DOHH2 (cell line): ENCODE measurements around the gene SH3BGRL2.

Source experiments
- H3F3A ChIP-seq: fragments of 200-600 bp; sonication (generic), shearing (Covaris generic); 2 replicates; pipeline ENCODE4 v1.6.0; 2016; ENCODE audit warnings: antibody characterized with exemption, mild to moderate bottlenecking; ENCODE audit not compliant: control insufficient read depth, insufficient read depth
- H3K27ac ChIP-seq: fragments of 200-600 bp; sonication (generic); 2 replicates; pipeline ENCODE4 v1.5.1; 2014; ENCODE audit warnings: low read depth, mild to moderate bottlenecking, low read length, moderate library complexity
- H3K27me3 ChIP-seq: fragments of 200-600 bp; sonication (generic); 2 replicates; pipeline ENCODE4 v1.6.1; 2014; ENCODE audit warnings: mild to moderate bottlenecking, low read length, mixed read lengths; ENCODE audit not compliant: control insufficient read depth
- H3K36me3 ChIP-seq: fragments of 200-600 bp; sonication (generic); 2 replicates; pipeline ENCODE4 v1.6.1; 2014; ENCODE audit warnings: mild to moderate bottlenecking, low read length, moderate library complexity, mixed read lengths; ENCODE audit not compliant: control insufficient read depth
- H3K4me1 ChIP-seq: fragments of 200-600 bp; sonication (generic); 2 replicates; pipeline ENCODE4 v1.6.1; 2014; ENCODE audit warnings: mild to moderate bottlenecking, low read length, mixed read lengths; ENCODE audit not compliant: control insufficient read depth
- H3K4me2 ChIP-seq: fragments of 200-600 bp; sonication (generic); 2 replicates; pipeline ENCODE4 v1.6.0; 2014; ENCODE audit warnings: mild to moderate bottlenecking, low read length, moderate library complexity
- H3K4me3 ChIP-seq: fragments of 200-600 bp; sonication (generic); 2 replicates; pipeline ENCODE4 v1.5.1; 2014; ENCODE audit warnings: mild to moderate bottlenecking, low read length, mixed read lengths
- H3K79me2 ChIP-seq: fragments of 200-600 bp; sonication (generic); 2 replicates; pipeline ENCODE4 v1.6.1; 2014; ENCODE audit warnings: mild to moderate bottlenecking, low read length, mixed read lengths; ENCODE audit not compliant: control insufficient read depth
- H3K9me2 ChIP-seq: fragments of 200-600 bp; sonication (generic); replicated peaks from 2 replicates; pipeline ENCODE4 v1.6.1; 2014; ENCODE audit warnings: mild to moderate bottlenecking, low read length, mixed read lengths; ENCODE audit not compliant: control insufficient read depth
- H3K9me3 ChIP-seq: fragments of 200-600 bp; sonication (generic); 2 replicates; pipeline ENCODE4 v1.6.1; 2014; ENCODE audit warnings: antibody characterized with exemption, low read length, mixed read lengths; ENCODE audit not compliant: control insufficient read depth, insufficient read depth
- H4K20me1 ChIP-seq: fragments of 200-600 bp; sonication (generic); 2 replicates; pipeline ENCODE4 v1.6.0; 2014; ENCODE audit warnings: low read depth, mild to moderate bottlenecking, antibody characterized with exemption, low read length, moderate library complexity; ENCODE audit not compliant: control insufficient read depth, insufficient read depth
- CTCF ChIP-seq: fragments of 200-600 bp; sonication (generic); IDR thresholded peaks from one replicate; pipeline ENCODE4 v1.5.1; 2014; ENCODE audit warnings: antibody characterized with exemption, mild to moderate bottlenecking, low read depth, low read length; ENCODE audit not compliant: poor library complexity, severe bottlenecking
- EZH2phosphoT487 ChIP-seq: fragments of 200-600 bp; sonication (generic); IDR thresholded peaks from 2 replicates; pipeline ENCODE4 v1.6.1; 2017; ENCODE audit warnings: borderline replicate concordance, mild to moderate bottlenecking, antibody characterized with exemption, low read length, moderate library complexity, mixed read lengths

The SH3BGRL2 gene

GRCh38 chr6:79713701-79714322, 82.7 kb downstream of the SH3BGRL2 start:
- Histone ChIP-seq H3K79me2 (no peaks in the 10 kb centered on the region), H3K27me3 (no peaks in the 10 kb centered on the region), H4K20me1 (no peaks in the 10 kb centered on the region), H3K9me3 (no peaks in the 10 kb centered on the region), H3K27ac (no peak overlapping the region), H3K4me3 (no peak overlapping the region), H3F3A (no peaks in the 10 kb centered on the region), H3K36me3 (no peaks in the 10 kb centered on the region), H3K4me2 (no peak overlapping the region), H3K9me2 (no peaks in the 10 kb centered on the region), H3K4me1 (no peaks in the 10 kb centered on the region)
- TF ChIP-seq CTCF, result peak; percentile 40
- no peak for TF ChIP-seq EZH2phosphoT487

GRCh38 chr6:79717989-79718388, 86.9 kb downstream of the SH3BGRL2 start:
- Histone ChIP-seq H3K27me3 (no peaks in the 10 kb centered on the region), H3K9me2 (no peaks in the 10 kb centered on the region), H3K27ac (no peak overlapping the region), H3K9me3 (no peaks in the 10 kb centered on the region), H3K4me2 (no peak overlapping the region), H3K4me3 (no peak overlapping the region), H3K36me3 (no peaks in the 10 kb centered on the region), H3K4me1 (no peaks in the 10 kb centered on the region), H3F3A (no peaks in the 10 kb centered on the region), H4K20me1 (no peaks in the 10 kb centered on the region), H3K79me2 (no peaks in the 10 kb centered on the region)
- TF ChIP-seq CTCF (no peak), EZH2phosphoT487 (no peak)

- Histone ChIP-seq H3K4me3 (no peak overlapping the region), H3F3A (no peaks in the 10 kb centered on the region), H3K27me3 (no peaks in the 10 kb centered on the region), H3K36me3 (no peaks in the 10 kb centered on the region), H3K9me3 (no peaks in the 10 kb centered on the region), H3K79me2 (no peaks in the 10 kb centered on the region), H4K20me1 (no peaks in the 10 kb centered on the region), H3K9me2 (no peaks in the 10 kb centered on the region), H3K4me2 (no peak overlapping the region), H3K27ac (no peak overlapping the region), H3K4me1 (no peaks in the 10 kb centered on the region)
- TF ChIP-seq CTCF (no peak), EZH2phosphoT487 (no peak)
These were observed 87.5 kb downstream of the SH3BGRL2 start for GRCh38 chr6:79718509-79719247.
